GM21786 (cell line): ENCODE data around the gene AQP9.
"Not testable (repeated sequence)": the region's sequence is repeated elsewhere in the genome, so short reads cannot be mapped to it uniquely, and the experiment has no call there.

Experiments
- ATAC-seq: cut with Tn5 transposase; IDR thresholded peaks from one replicate; pipeline ENCODE4 v1.9.1; 2021; ENCODE audit not compliant: unreplicated experiment

The AQP9 gene

DNA sequence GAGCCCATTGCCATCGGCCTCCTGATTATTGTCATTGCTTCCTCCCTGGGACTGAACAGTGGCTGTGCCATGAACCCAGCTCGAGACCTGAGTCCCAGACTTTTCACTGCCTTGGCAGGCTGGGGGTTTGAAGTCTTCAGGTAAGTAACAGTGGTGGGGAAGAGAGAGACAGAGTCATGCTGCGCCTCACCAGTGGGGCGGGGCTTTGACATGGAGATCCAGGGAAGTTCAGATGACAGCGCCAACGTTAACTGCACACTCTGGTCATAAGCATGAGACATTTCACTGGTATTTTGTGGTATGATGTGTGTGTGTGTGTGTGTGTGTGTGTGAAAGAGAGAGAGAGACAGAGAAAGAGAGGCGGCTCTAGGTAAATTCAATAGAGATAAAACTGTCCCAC lies 41.0 kb downstream of the AQP9 start:
- ATAC-seq = no peak

DNA sequence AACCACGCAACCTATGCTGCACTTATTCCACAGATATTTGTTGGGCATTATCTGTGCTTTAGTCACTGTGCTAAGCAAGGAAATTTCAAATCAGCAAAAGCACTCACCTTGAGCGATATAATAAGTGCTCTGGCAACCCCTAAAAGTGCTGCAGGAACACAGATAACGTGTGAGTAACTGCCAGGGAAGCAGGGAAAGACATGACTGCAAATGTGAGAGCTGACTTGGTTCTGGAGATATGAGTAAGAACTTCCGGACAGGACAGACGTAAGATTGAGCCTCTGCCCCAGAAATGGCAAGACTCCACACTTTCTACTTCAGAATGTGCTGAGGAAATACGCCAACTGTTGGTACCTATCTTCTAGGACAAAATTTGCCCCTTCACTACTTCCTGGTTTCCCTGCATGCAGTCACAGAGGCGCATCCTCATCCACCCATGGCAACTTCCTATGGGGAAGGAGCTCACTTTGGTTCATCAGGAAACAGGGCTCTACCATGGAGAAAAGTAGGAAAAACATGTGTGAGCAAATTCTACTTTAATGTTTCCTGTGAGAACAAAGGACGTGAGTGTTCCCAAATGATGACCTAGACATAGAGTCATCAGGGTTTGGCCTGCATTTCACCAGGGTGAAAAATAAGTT lies 41.7 kb downstream of the AQP9 start:
- ATAC-seq = no peak

DNA sequence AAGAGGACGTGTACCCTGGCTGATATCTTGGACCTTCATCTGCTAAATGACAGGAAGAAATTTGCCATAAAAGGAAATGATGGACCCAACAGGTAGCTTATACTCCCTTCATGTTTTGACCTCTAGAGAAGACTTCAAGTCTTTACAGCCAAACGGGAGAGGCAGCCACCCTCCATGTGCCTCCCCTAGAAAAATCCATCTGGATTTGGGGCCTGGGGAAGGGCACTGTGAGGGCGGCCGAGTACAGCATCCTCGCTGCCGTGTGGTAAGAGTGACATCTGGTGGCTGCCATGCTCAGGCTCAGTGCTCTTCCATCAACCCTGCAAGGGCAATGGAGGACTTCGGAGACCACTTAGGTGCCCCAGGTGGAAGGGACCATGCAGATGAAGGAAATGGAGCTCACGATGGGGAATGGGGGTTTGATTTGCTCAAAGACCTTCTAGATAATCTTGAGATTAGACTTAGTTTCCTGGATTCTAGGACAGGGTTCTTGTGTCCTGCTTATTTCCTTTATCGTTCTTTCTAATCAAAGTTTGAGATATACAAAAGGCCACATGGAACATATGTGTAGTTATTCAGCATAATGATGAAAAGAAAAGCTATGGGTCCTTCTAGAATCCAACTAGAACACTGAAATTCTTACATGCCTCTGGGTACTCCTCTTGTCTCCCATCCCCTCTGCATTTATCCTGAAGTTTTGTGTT lies 44.4 kb downstream of the AQP9 start:
- ATAC-seq = no peak

DNA sequence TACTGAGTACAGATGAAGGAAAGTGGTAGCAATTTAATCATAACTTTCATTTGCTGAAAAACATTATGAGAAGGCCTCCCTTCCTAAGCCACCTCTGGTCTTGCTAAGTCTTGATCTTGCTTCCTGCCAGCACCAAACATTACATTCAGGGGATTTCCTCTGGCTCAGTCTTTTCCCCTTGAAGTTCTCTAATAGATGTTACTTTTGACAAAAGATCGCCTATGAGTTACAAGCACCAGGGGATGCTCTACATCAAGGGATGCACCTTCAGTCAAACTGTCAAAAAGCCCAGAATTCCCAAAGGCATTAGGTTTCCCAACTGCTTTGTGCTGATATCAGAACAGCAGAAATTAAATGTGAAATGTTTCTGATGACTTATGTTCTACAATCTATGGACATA lies 47.3 kb downstream of the AQP9 start:
- ATAC-seq = no peak

DNA sequence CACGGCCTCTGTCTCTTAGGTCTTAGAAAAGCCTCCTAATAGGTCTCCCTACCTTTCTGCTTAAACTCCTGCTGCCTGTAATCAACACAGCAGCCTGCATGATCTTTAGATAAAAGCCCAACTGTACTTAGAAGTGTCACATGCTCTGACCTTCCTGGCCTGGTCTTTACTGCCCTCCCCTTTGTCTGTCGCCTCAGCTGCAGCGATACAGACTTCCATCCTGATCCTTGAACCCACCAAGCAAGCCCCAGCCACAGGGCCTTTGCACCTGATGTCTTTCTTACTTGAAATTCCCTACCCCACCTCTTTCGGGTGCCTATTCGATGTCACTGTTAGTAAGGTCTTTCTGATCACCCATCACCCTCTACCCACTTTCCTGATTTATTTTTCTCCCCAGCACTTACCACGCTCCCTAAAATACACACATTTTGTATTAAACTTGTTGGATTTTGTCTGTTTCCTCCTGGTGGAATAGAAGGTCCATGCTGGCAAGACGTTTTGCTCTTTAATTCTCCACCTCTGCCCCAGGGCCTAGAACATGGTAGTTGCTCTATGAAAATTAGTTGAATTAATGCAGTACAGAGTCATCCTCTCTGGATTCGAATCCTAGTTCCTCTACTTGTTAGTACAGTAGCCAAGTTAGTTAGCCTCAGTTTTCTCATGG lies 51.1 kb downstream of the AQP9 start:
- ATAC-seq = no peak

DNA sequence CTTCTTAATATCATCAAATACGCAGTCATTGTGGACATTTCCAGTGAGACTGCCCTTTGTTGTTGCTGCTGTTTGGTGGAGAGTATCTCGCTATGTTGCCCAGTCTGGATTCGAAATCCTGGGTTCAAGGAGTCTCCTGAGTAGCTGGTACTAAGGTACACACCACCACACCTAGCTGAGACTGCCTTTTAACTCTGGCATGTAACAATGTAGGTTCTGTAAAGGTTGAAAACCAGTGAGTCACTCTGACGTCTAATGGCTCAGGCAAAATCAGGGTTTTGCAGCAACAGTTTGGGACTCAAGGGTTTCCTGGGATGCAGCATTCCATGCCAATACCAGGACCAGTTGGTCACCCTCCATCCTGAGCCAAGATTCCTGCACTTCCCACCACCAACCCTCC lies 52.2 kb downstream of the AQP9 start:
- no peak for ATAC-seq

DNA sequence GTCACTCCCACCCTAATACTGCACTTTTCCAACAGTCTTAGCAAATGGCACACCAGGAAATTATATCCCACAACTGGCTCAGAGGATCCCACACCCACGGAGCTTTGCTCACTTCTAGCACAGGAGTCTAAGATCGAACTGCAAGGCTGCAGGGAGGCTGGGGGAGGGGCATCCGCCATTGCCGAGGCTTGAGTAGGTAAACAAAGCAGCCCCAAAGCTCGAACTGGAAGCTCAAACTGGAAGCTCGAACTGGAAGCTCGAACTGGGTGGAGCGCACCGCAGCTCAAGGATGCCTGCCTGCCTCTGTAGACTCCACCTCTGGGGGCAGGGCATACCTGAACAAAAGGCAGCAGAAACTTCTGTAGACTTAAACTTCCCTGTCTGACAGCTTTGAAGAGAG lies 55.5 kb downstream of the AQP9 start:
- not testable (repeated sequence) for ATAC-seq

DNA sequence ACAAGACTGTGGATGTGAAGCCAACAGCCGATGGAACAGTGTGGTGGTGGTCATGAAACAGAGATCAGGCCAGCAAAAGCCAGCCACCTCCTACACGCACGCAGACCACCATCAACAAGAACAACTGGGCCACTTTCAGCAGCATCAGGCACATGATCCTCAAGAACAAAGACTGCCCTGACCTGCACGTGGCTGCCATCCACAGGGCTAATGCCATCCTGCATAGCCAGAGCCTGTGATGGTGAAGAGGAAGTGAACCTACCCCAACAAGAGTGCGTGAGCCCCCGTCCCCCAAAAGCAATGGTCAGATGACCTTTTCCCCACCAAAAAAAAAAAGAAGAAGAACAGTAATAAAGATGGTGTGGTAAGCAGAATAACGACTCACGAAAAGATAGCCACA lies 62.6 kb downstream of the AQP9 start:
- ATAC-seq = no peak

DNA sequence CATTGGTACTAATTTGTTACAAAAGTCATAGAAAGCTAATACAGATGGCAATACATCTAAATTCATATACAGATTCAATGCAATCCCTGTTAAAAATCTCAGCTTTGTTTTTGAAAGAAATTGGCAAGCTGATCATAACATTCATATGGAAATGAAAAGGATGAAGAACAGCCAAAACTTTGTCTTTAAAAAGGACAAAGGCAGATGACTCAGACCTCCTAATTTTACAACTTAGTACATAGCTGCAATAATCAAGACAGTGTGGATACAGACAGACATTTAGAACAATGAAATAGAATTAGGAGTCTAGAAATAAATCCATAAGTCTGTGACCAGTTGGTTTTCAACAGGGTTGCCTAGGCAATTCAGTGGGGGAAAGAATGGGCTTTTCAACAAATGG lies 63.3 kb downstream of the AQP9 start:
- no peak for ATAC-seq

DNA sequence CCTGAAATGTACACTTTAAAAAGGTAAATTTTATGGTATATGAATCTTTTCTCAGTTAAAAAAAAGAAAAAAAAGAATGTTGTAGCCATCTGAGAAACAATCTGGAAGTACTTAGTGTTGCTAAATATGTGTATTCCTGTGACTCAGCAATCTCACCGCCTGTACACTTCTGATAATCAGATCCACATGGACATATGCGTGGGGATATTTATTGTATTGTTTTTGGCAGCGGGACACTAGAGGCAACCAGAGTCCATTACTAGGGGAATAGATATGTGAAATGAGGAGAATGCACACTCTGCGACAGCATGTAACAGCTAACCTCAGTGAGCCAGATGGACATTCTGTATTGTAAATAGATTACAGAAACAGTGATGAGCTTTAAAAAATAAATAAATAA lies 65.4 kb downstream of the AQP9 start:
- no peak for ATAC-seq

DNA sequence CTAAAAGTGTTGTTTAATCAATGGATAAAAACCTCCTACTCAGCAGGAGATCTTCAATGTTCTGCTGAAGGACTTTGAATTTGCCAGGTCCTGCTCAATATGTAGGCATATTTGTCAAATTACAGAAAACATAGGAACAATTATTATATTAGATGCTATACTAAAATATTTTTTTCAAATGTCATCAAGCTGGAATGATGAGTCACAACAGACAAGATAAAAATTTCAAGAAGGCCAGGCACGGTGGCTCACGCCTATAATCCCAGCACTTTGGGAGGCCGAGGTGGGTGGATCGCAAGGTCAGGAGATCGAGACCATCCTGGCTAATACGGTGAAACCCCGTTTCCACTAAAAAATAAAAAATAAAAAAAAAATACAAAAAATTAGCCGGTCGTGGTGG lies 68.0 kb downstream of the AQP9 start:
- ATAC-seq = no peak

DNA sequence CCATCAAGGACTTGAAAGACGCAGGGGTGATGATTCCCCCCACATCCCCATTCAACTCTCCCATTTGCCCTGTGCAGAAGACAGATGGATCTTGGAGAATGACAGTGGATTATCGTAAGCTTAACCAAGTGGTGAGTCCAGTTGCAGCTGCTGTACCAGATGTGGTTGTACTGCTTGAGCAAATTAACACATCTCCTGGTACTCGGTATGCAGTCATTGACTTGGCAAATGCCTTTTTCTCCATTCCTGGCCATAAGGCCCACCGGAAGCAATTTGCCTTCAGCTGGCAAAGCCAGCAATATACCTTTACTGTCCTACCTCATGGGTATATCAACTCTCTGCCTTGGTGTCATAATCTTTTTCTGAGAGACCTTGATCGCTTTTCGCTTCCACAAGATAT lies 70.0 kb downstream of the AQP9 start:
- ATAC-seq = not testable (repeated sequence)

DNA sequence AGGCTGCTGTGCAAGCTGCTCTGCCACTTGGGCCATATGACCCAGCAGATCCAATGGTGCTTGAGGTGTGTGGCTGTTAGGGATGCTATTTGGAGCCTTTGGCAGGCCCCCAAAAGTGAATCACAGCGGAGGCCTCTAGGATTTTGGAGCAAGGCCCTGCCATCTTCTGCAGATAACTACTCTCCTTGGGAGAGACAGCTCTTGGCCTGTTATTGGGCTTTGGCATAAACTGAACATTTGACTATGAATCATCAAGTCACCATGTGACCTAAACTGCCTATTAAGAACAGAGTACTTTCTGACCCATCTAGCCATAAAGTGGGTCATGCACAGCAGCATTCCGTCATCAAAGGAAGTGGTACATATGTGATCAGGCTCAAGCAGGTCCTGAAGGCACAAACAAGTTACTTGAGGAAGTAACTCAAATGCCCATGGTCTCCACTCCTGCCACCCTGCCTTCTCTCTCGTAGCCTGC lies 70.9 kb downstream of the AQP9 start:
- ATAC-seq = not testable (repeated sequence)

DNA sequence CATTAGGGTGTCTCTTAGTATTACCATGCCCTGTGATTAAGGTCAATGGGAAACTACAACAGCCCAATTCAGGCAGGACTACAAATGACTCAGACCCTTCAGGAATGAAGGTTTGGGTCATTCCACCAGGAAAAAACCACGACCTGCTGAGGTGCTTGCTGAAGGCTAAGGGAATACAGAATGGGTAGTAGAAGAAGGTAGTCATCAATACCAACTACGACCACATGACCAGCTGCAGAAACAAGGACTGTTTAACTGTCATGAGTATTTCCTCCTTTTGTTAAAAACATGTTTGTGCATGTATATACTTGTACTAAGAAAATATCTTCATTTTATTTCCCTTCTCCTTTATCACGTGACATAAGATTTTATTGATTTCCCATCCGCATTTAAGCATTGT lies 71.8 kb downstream of the AQP9 start:
- ATAC-seq = not testable (repeated sequence)

DNA sequence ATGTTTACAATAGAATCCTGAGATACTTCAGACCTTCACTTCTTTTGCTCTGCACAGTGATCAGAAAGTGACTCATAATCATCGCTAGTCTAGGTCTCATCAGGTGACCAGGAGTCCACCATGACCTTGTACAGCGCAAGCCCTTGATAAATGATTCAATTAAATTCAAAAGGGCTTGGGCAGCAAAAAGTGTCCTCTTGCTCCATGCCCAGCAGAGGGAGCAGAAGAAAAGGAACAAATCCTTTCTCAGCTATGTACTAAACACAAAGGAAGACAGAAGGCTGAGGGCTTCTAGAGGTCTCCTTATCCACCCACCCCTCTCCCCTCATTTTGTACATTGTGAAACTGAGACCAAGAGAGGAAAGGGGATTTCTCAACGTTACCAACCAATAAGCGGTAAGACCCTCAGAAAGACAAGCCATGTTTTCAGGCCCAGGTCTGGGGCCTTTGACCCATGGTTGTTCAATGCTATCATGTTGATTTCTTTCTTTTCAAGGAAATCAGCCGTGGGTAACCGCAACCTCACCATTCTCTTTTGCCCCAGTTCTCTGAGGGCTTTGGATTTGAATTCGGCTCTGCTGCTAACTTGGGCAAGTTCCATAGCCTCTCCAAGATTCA lies 74.8 kb downstream of the AQP9 start:
- no peak for ATAC-seq

DNA sequence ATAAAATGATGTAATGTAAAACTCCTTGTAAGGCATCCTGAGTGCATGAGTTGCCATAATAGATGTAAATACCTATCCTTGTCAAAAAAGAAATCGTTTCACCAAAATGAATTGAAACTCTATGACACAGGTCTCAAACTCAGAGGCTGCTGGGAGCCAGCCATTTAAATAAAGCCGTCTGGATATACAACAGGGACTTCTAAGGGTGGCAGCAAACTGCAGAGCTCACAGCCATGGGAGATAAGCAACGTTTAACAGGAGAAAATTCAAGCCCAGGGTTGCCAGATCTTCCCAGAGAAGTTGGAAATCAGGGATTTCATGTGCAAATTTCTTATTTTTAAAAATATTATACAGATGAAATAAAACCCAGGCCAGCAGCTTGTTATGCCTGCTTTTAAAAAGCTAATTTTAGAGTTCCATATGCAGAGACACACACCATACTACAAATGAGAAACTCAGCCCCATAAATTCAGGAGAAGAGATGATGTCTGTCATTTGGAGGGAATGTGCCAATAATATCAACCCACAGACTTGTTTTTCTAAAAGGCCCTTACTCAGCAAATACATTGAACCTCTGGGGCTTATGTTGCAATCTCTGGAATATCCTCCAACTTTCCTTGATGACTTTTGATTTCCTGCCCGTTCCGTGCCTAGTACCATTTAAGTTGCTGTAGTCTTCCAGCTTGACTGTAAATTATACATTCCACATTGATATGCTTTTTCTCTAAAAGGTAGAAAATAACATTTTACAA lies 75.6 kb downstream of the AQP9 start:
- no peak for ATAC-seq

DNA sequence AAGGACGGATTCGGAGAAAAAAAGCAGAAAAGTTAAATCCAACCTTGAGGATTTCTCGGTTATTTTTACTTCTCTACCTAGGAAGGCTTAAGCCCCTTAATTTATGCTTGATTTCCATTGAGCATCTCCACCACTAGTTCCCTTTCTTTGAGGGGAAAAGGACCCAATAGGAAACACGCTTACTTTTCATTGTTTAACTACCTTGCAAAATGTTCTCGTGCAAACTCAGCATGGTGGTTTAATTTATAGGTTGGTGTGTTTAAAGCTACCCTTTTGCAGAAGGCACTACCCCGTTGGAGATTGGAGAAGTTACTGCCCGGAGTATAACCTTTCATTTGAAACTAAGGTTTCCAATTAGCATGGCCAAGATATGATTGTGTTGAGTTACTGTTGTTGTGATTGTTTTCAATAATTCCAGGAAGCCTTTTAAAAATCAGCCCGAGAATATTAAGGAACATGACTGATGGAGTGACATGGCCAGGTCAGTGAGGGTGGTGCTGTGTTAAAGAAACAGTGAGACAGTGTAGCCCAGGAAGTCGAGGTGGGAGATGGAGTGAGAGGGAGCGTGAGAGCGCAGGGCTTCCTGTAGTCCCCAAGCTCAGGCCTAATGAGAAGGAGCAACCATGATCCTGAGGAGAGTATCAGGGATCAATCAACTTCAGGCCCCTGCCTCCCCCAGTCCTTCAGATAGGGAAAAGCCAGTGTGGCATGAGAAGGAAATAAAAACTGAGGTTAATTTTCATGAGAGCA lies 76.6 kb downstream of the AQP9 start:
- ATAC-seq = no peak

DNA sequence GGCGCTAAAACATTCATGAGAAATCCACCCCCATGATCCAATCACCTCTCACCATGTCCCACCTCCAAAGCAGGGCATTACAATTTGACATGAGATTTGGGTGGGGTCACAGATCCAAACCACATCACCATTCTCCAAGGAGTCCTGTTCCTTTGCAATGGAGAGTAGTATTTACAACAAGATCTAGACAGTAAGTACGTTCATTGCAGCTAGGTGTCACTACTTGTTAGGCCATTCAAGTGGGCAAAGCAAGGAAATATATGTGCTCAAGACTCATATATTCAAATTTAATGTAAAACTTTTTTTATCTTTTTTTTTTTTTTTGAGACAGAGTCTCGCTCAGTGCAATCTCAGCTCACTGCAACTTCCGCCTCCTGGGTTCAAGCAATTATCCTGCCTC lies 79.3 kb downstream of the AQP9 start:
- ATAC-seq = no peak

DNA sequence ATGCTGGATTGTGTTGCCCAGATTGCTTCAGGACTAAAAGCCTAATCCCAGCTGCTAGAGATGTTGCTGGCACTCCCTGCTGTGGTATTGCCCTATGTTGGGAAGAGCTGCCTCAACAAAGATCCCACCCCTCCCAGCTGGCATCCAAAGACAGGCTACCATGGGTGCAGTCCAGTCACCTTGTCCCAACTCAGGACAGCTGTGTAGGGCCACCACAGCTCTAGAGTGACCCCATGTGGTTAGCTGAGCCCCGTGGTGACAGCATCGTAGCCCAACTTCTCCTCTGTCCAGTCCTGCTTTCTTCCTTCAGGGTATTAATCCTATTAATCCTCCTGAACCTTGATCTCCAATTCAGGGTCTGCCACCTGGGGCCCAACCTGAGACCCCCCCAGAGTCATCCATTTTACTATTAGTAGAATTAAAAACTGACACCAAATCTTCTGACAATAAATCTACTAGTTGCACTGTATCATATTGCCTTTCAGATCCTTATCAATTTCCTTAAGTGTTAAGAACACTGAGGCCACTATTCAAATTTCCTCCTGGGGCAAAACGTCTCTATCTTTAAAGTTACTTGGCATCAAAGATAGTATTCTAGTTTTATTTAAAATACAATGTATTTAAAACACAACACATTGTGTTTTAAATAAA lies 83.5 kb downstream of the AQP9 start:
- ATAC-seq = no peak

DNA sequence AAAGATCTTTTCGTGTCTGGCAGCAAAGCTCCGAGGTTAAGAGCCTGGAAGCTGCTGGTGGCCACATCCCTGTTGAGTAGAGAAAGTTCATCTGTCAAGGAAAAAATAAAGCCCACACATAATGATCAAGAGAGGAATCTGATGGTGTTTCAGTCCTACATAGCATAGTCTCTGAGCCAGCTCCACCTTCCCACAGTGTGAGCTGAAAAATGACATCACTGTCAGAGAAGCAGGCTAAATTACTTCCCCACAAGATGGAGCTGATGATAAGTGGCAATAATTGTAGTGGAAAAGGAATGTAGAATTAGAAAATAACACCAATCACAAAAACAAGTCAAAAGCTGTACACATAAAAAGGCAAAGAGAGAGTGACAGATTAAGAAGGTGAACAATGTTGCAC lies 84.5 kb downstream of the AQP9 start:
- no peak for ATAC-seq
